Keratinocyte (primary cell): Measurements from ENCODE around the gene HPCAL1. TPM values are rescaled to one million over a fixed set of nuclear protein-coding genes. Genes with fewer than 3 reads are reported as not detected.

Experiments
- DNase-seq: peaks from one replicate; pipeline ENCODE4 v3.0.0-alpha.2; 2011; ENCODE audit warnings: low read depth, missing footprints, low spot score
- FAIRE-seq: peaks from 2 replicates; lab custom pipeline; 2011; peaks lifted over from hg19 to GRCh38; lab: Jason Lieb, UNC
- H2AFZ ChIP-seq: 2 replicates; pipeline ENCODE4 v1.6.0; 2012; ENCODE audit warnings: low read length, control low read depth, inconsistent platforms; ENCODE audit not compliant: control insufficient read depth
- H3K27ac ChIP-seq: 2 replicates; pipeline ENCODE4 v1.5.1; 2011; ENCODE audit warnings: low read length; ENCODE audit not compliant: control insufficient read depth, insufficient read depth
- H3K27me3 ChIP-seq: 3 replicates; pipeline ENCODE4 v1.6.0; 2011; ENCODE audit warnings: low read length; ENCODE audit not compliant: control insufficient read depth, insufficient read depth; ENCODE audit errors: extremely low read depth
- H3K36me3 ChIP-seq, 2 experiments: 2 replicates in 1 of 2; 3 replicates in 1 of 2; pipeline ENCODE4 v1.5.1; 2011; ENCODE audit warnings: low read length in 2 of 2, mild to moderate bottlenecking in 1 of 2; ENCODE audit not compliant: control insufficient read depth in 2 of 2, insufficient read depth in 2 of 2; ENCODE audit errors: extremely low read depth in 1 of 2
- H3K4me1 ChIP-seq: 3 replicates; pipeline ENCODE4 v1.5.1; 2011; ENCODE audit warnings: low read length; ENCODE audit not compliant: control insufficient read depth, insufficient read depth; ENCODE audit errors: extremely low read depth
- H3K4me2 ChIP-seq: 3 replicates; pipeline ENCODE4 v1.6.0; 2011; ENCODE audit warnings: low read depth, low read length; ENCODE audit not compliant: control insufficient read depth, insufficient read depth; ENCODE audit errors: extremely low read depth
- H3K4me3 ChIP-seq, 3 experiments: fragments of 200-600 bp in 1 of 3; sonication (generic) in 1 of 3; 2 replicates in 2 of 3; 3 replicates in 1 of 3; pipeline ENCODE4 v1.5.1; 2011 to 2016; ENCODE audit warnings: low read length in 3 of 3, mild to moderate bottlenecking in 3 of 3, control low read depth in 2 of 3, inconsistent platforms in 1 of 3, low read depth in 1 of 3, mixed read lengths in 1 of 3, mixed run types in 1 of 3, moderate library complexity in 1 of 3; ENCODE audit not compliant: control insufficient read depth in 2 of 3, insufficient read depth in 2 of 3; ENCODE audit errors: extremely low read depth in 1 of 3
- H3K79me2 ChIP-seq: 2 replicates; pipeline ENCODE4 v1.6.0; 2012; ENCODE audit warnings: low read length; ENCODE audit not compliant: control insufficient read depth, insufficient read depth
- H3K9ac ChIP-seq: 3 replicates; pipeline ENCODE4 v1.6.0; 2011; ENCODE audit warnings: low read length; ENCODE audit not compliant: control insufficient read depth, insufficient read depth; ENCODE audit errors: extremely low read depth
- H3K9me1 ChIP-seq: 3 replicates; pipeline ENCODE4 v1.6.0; 2011; ENCODE audit warnings: low read length; ENCODE audit not compliant: control insufficient read depth, insufficient read depth; ENCODE audit errors: extremely low read depth
- H3K9me3 ChIP-seq: 2 replicates; pipeline ENCODE4 v1.5.1; 2012; ENCODE audit warnings: low read depth, low read length; ENCODE audit not compliant: control insufficient read depth
- H4K20me1 ChIP-seq: 3 replicates; pipeline ENCODE4 v1.6.0; 2011; ENCODE audit warnings: low read length; ENCODE audit not compliant: control insufficient read depth, insufficient read depth; ENCODE audit errors: extremely low read depth
- CTCF ChIP-seq, 3 experiments: IDR thresholded peaks in 1 of 3; conservative IDR thresholded peaks in 1 of 3; optimal IDR thresholded peaks in 1 of 3; 2 replicates in 2 of 3; 3 replicates in 1 of 3; pipeline versions ENCODE3 to v1.5.1; 2011; ENCODE audit warnings: low read length in 3 of 3, mild to moderate bottlenecking in 3 of 3, moderate library complexity in 2 of 3, control low read depth in 1 of 3, inconsistent platforms in 1 of 3; ENCODE audit not compliant: insufficient read depth in 2 of 3; ENCODE audit errors: extremely low read depth in 1 of 3
- EZH2 ChIP-seq: IDR thresholded peaks from one replicate; pipeline ENCODE4 v1.6.1; 2012; ENCODE audit warnings: inconsistent platforms, mild to moderate bottlenecking, low read length, moderate library complexity
- dilution Hi-C: fragments of 300-500 bp; cut with MboI; formaldehyde crosslinking; loops from one replicate; pipeline ENCODE4 v1.7.0; 2020; ENCODE audit warnings: low sequenced_read_pairs; ENCODE audit not compliant: extremely low pct_ligation_motif_present
- polyA plus RNA-seq, 5 experiments: library from polyadenylated mRNA; depleted of rRNA in 3 of 5; stranded (reverse) in 3 of 5; stranded (forward) in 1 of 5; unstranded in 1 of 5; fragments of >200 nt; gene quantifications; 1 replicate in 1 of 5; 2 replicates in 3 of 5; 3 replicates in 1 of 5; pipeline versions ENCODE4 v1.2.1 to v1.2.3, GENCODE V29; 2011 to 2012; ENCODE audit warnings: missing spikeins in 2 of 5, low read depth in 1 of 5, low replicate concordance in 1 of 5

The HPCAL1 gene
- polyA plus RNA-seq, 1 donor (not counting 4 experiments of a cell fraction or from before 2014, with no cell fraction given), result 18.0 TPM

GRCh38 chr2:10377052-10377746 lies 74.5 kb downstream of the HPCAL1 start:
- Histone ChIP-seq H4K20me1 (peaks cover 2% of the 10 kb centered on the region), H3K36me3 (peaks cover 2 to 4% of the 10 kb centered on the region in 2 experiments), H3K27ac (no peak overlapping the region), H3K4me1 (no peaks in the 10 kb centered on the region), H3K9me3 (no peaks in the 10 kb centered on the region), H3K9me1 (peaks cover 2% of the 10 kb centered on the region), H3K79me2 (peaks cover 5% of the 10 kb centered on the region), H3K4me2 (no peak overlapping the region), H2AFZ (no peak overlapping the region), H3K27me3 (no peaks in the 10 kb centered on the region), H3K4me3 (no peak overlapping the region), H3K9ac (no peak overlapping the region)
- DNase-seq (no peak), FAIRE-seq (no peak)
- TF ChIP-seq CTCF (optimal IDR thresholded peaks at IDR 0.05 in 1 of 3, IDR thresholded peaks at IDR 0.05 in 1 of 3, conservative IDR thresholded peaks at IDR 0.05 in 1 of 3; ENCODE audit: extremely low read depth in 1 of 3, insufficient read depth in 2 of 3, low read length in 3 of 3), result no peak
- TF ChIP-seq EZH2, result no peak
- dilution Hi-C loops, result no loop called here

GRCh38 chr2:10377747-10378085 lies 75.0 kb downstream of the HPCAL1 start:
- Histone ChIP-seq H3K36me3 (peaks cover 2 to 3% of the 10 kb centered on the region in 2 experiments), H3K9me3 (no peaks in the 10 kb centered on the region), H3K79me2 (peaks cover 5% of the 10 kb centered on the region), H3K9ac (no peak overlapping the region), H3K4me1 (no peaks in the 10 kb centered on the region), H3K9me1 (peaks cover 2% of the 10 kb centered on the region), H4K20me1 (peaks cover 2% of the 10 kb centered on the region), H2AFZ (no peak overlapping the region), H3K27me3 (no peaks in the 10 kb centered on the region), H3K4me2 (no peak overlapping the region), H3K27ac (no peak overlapping the region), H3K4me3 (no peak overlapping the region)
- TF ChIP-seq EZH2 (no peak), CTCF (optimal IDR thresholded peaks at IDR 0.05 in 1 of 3, IDR thresholded peaks at IDR 0.05 in 1 of 3, conservative IDR thresholded peaks at IDR 0.05 in 1 of 3; ENCODE audit: extremely low read depth in 1 of 3, insufficient read depth in 2 of 3, low read length in 3 of 3) (no peak)
- DNase-seq (no peak), FAIRE-seq (no peak)
- dilution Hi-C loops, result no loop called here
